GM12892 (cell line): ENCODE measurements around the gene FITM1.

ENCODE experiments used
- DNase-seq: peaks from one replicate; pipeline ENCODE4 v3.0.0; 2011; ENCODE audit not compliant: insufficient read length
- FAIRE-seq: peaks from 2 replicates; lab custom pipeline; 2011; peaks lifted over from hg19 to GRCh38; lab: Jason Lieb, UNC
- POLR2A ChIP-seq: IDR thresholded peaks from 2 replicates; pipeline ENCODE4 v1.6.1; 2011; ENCODE audit warnings: low read depth, low read length, control low read depth
- POLR2AphosphoS5 ChIP-seq: IDR thresholded peaks from 2 replicates; pipeline ENCODE4 v1.6.1; 2011; ENCODE audit warnings: low read depth, low read length, control low read depth
- TAF1 ChIP-seq: IDR thresholded peaks from 2 replicates; pipeline ENCODE4 v1.6.1; 2011; ENCODE audit warnings: low read depth, mild to moderate bottlenecking, control low read depth, low read length, borderline replicate concordance

Gene FITM1

GRCh38 chr14:24127673-24128072 lies 2.8 kb upstream of the FITM1 start:
- TF ChIP-seq POLR2AphosphoS5 (no peak), TAF1 (no peak), POLR2A (no peak)
- DNase-seq (no peak), FAIRE-seq (no peak)

- no peak for FAIRE-seq
- no peak for DNase-seq
- TF ChIP-seq POLR2AphosphoS5 = no peak
Observed at GRCh38 chr14:24129410-24129998, 955 bp upstream of the FITM1 start.

GRCh38 chr14:24130717-24131548 lies 474 bp downstream of the FITM1 start:
- TF ChIP-seq TAF1 = no peak
- no peak for TF ChIP-seq POLR2AphosphoS5
- TF ChIP-seq POLR2A = no peak
- DNase-seq (no peak), FAIRE-seq (no peak)

GRCh38 chr14:24131549-24131966 lies 1.1 kb downstream of the FITM1 start:
- no peak for TF ChIP-seq TAF1
- TF ChIP-seq POLR2AphosphoS5 = no peak
- no peak for TF ChIP-seq POLR2A
- FAIRE-seq = no peak

GRCh38 chr14:24132061-24132685 lies 1.7 kb downstream of the FITM1 start:
- no peak for FAIRE-seq
- no peak for DNase-seq
- TF ChIP-seq TAF1 (no peak), POLR2AphosphoS5 (no peak), POLR2A (no peak)

More at GRCh38 chr14:24131549-24131966, 1.1 kb downstream of the FITM1 start:
- no peak for DNase-seq

- FAIRE-seq = no peak
- DNase-seq = no peak
Observed at GRCh38 chr14:24132976-24133375, 2.5 kb downstream of the FITM1 start.

GRCh38 chr14:24133735-24134134 lies 3.3 kb downstream of the FITM1 start:
- FAIRE-seq (no peak), DNase-seq (no peak)
- TF ChIP-seq POLR2A = no peak
- TF ChIP-seq TAF1 = no peak
- TF ChIP-seq POLR2AphosphoS5 = no peak

More at GRCh38 chr14:24132976-24133375, 2.5 kb downstream of the FITM1 start:
- TF ChIP-seq POLR2A (no peak), TAF1 (no peak), POLR2AphosphoS5 (no peak)

GRCh38 chr14:24135584-24135833 lies 5.0 kb downstream of the FITM1 start:
- DNase-seq = no peak

GRCh38 chr14:24135834-24136683 lies 5.6 kb downstream of the FITM1 start, which contains the start of gene PSME1:
Gene PSME1, plus strand, starts transcription at chr14:24136194. Its CDS starts 69 bp downstream, at chr14:24136263.
- FAIRE-seq = peak; percentile 97
- peak; percentile 94 for DNase-seq
- peak; percentile 68 for TF ChIP-seq POLR2AphosphoS5
- no peak for TF ChIP-seq TAF1
- TF ChIP-seq POLR2A = peak; percentile 78

More at GRCh38 chr14:24135584-24135833, 5.0 kb downstream of the FITM1 start:
- no peak for TF ChIP-seq POLR2A
- no peak for TF ChIP-seq POLR2AphosphoS5
- TF ChIP-seq TAF1 = no peak
- FAIRE-seq = no peak

- DNase-seq = no peak
- TF ChIP-seq TAF1 (no peak), POLR2A (no peak), POLR2AphosphoS5 (no peak; the same call in 1 of the 2 replicates)
- no peak for FAIRE-seq
Observed at GRCh38 chr14:24136684-24137528, 6.4 kb downstream of the FITM1 start.
